HCT116 (cell line): Measurements from ENCODE around the gene TPPP3. TPM values are rescaled to one million over a fixed set of nuclear protein-coding genes. Genes with fewer than 3 reads are reported as not detected.

Source experiments
- ATAC-seq: fragments of 200-7000 bp; cut with Tn5 transposase; 2 replicates; pipeline ENCODE4 v1.9.1; 2020; ENCODE audit warnings: mild to moderate bottlenecking, moderate library complexity
- BruUV-seq: library from RNA; stranded (reverse); fragments of 400-500 nt; replicated peaks from 2 replicates; lab custom pipeline; 2021; lab: Mats Ljungman, UMichigan
- CTCF ChIA-PET: fragments of 300-600 bp; sonication (Branson Sonifier 250); formaldehyde crosslinking; loops from one replicate; lab custom pipeline; 2021; ENCODE audit warnings: antibody characterized with exemption; lab: Charles Lee
- POLR2A ChIA-PET: fragments of 300-600, 350-600 bp; sonication (Branson Sonifier 250); formaldehyde crosslinking; loops from one replicate; lab custom pipeline; 2021; ENCODE audit warnings: antibody characterized with exemption; lab: Charles Lee
- RAD21 ChIA-PET, 2 experiments: fragments of 300-600 bp; sonication (Branson Sonifier 250); formaldehyde crosslinking; loops; one replicate each; lab custom pipeline; 2023; ENCODE audit warnings: low total read pairs in 2 of 2; ENCODE audit not compliant: uncharacterized antibody in 2 of 2, unreplicated experiment in 2 of 2, low non-redundant PET in 1 of 2; lab: Charles Lee
- DNase-seq: peaks from one replicate; pipeline ENCODE4 v3.0.0-alpha.2; 2010; ENCODE audit warnings: low read depth, low spot score
- H2AFZ ChIP-seq: fragments of 200-600 bp; shearing (Covaris generic), sonication (generic); 2 replicates; pipeline ENCODE4 v1.6.1; 2017; ENCODE audit warnings: low read depth, mixed run types, mixed read lengths, antibody characterized with exemption, low read length; ENCODE audit not compliant: poor library complexity, severe bottlenecking
- H3K27ac ChIP-seq: 2 replicates; pipeline ENCODE4 v1.5.1; 2012; ENCODE audit warnings: low read depth, low read length
- H3K27me3 ChIP-seq: fragments of 200-600 bp; sonication (generic); 2 replicates; pipeline ENCODE4 v1.6.1; 2016; ENCODE audit warnings: mixed run types, low read length, mixed read lengths; ENCODE audit not compliant: insufficient read depth
- H3K36me3 ChIP-seq, 2 experiments: fragments of 200-500 bp in 1 of 2; fragments of 200-600 bp in 1 of 2; sonication (Bioruptor generic) in 1 of 2; sonication (generic) in 1 of 2; 2 replicates each; pipeline versions ENCODE4 v1.5.1 to v1.6.1; 2014 to 2016; ENCODE audit warnings: low read length in 2 of 2, inconsistent platforms in 1 of 2, mixed read lengths in 1 of 2, mixed run types in 1 of 2; ENCODE audit not compliant: insufficient read depth in 2 of 2, control insufficient read depth in 1 of 2
- H3K4me1 ChIP-seq, 2 experiments: fragments of 200-600 bp in 1 of 2; sonication (generic) in 1 of 2; 2 replicates each; pipeline versions ENCODE4 v1.5.1 to v1.6.1; 2012 to 2017; ENCODE audit warnings: low read length in 2 of 2, inconsistent platforms in 1 of 2, mild to moderate bottlenecking in 1 of 2, mixed read lengths in 1 of 2, mixed run types in 1 of 2, moderate library complexity in 1 of 2; ENCODE audit not compliant: insufficient read depth in 2 of 2, control insufficient read depth in 1 of 2
- H3K4me2 ChIP-seq: fragments of 200-600 bp; sonication (generic); 2 replicates; pipeline ENCODE4 v1.6.1; 2017; ENCODE audit warnings: mixed run types, low read length, mixed read lengths
- H3K4me3 ChIP-seq, 2 experiments: fragments of 200-600 bp in 1 of 2; sonication (generic) in 1 of 2; replicated peaks in 1 of 2; 2 replicates each; pipeline ENCODE4 v1.5.1; 2011 to 2016; ENCODE audit warnings: low read length in 2 of 2, control low read depth in 1 of 2, low read depth in 1 of 2, mild to moderate bottlenecking in 1 of 2, mixed read lengths in 1 of 2, mixed run types in 1 of 2
- H3K79me2 ChIP-seq: fragments of 200-600 bp; sonication (generic); 2 replicates; pipeline ENCODE4 v1.6.1; 2017; ENCODE audit warnings: mild to moderate bottlenecking, mixed run types, low read length, moderate library complexity, mixed read lengths; ENCODE audit not compliant: insufficient read depth
- H3K9ac ChIP-seq: fragments of 200-600 bp; sonication (generic); 2 replicates; pipeline ENCODE4 v1.6.1; 2016; ENCODE audit warnings: low read length, mixed read lengths
- H3K9me2 ChIP-seq: fragments of 200-600 bp; sonication (generic), shearing (Covaris generic); 2 replicates; pipeline ENCODE4 v1.6.1; 2017; ENCODE audit warnings: mixed run types, mild to moderate bottlenecking, moderate library complexity; ENCODE audit not compliant: insufficient read depth
- H3K9me3 ChIP-seq, 2 experiments: fragments of 200-500 bp in 1 of 2; fragments of 200-600 bp in 1 of 2; sonication (Bioruptor generic) in 1 of 2; sonication (generic) in 1 of 2; 2 replicates each; pipeline ENCODE4 v1.6.1; 2014 to 2017; ENCODE audit warnings: low read length in 2 of 2, mixed read lengths in 2 of 2, inconsistent platforms in 1 of 2, low read depth in 1 of 2, mild to moderate bottlenecking in 1 of 2, mixed run types in 1 of 2, moderate library complexity in 1 of 2; ENCODE audit not compliant: control insufficient read depth in 1 of 2, insufficient read depth in 1 of 2
- H4K20me1 ChIP-seq: fragments of 200-600 bp; sonication (generic), shearing (Covaris generic); 2 replicates; pipeline ENCODE4 v1.6.1; 2017; ENCODE audit warnings: mixed run types, mild to moderate bottlenecking, moderate library complexity; ENCODE audit not compliant: insufficient read depth
- CEBPB ChIP-seq: IDR thresholded peaks from 2 replicates; pipeline ENCODE4 v1.6.1; 2012; ENCODE audit warnings: low read depth
- EGR1 ChIP-seq: IDR thresholded peaks from 2 replicates; pipeline ENCODE4 v1.6.1; 2012; ENCODE audit warnings: low read depth
- EZH2phosphoT487 ChIP-seq: fragments of 200-600 bp; IDR thresholded peaks from 2 replicates; pipeline ENCODE4 v1.6.1; 2018; ENCODE audit warnings: antibody characterized with exemption, borderline replicate concordance
- RAD21 ChIP-seq: IDR thresholded peaks from 2 replicates; pipeline ENCODE4 v1.6.1; 2012; ENCODE audit warnings: low read depth, mild to moderate bottlenecking
- TCF7L2 ChIP-seq: IDR thresholded peaks from 2 replicates; pipeline ENCODE4 v1.7.0; 2011; ENCODE audit warnings: borderline replicate concordance, inconsistent platforms; ENCODE audit not compliant: insufficient read depth, insufficient read length; ENCODE audit errors: extremely low read depth
- intact Hi-C: fragments of 100-400 bp; cut with micrococcal nuclease; formaldehyde crosslinking; loops from 2 replicates; pipeline ENCODE4 v1.10.0; 2022
- total RNA-seq: library from RNA; stranded (reverse); gene quantifications from one replicate; pipeline ENCODE4 v1.2.1, GENCODE V29; 2021; ENCODE audit not compliant: unreplicated experiment
- TF ChIP-seq, protein P1 (sequence below): IDR thresholded peaks from 2 replicates; pipeline ENCODE4 v1.6.1; 2012; ENCODE audit warnings: low read depth
- TF ChIP-seq, protein P2 (sequence below): IDR thresholded peaks from 2 replicates; pipeline ENCODE4 v1.6.1; 2011; ENCODE audit warnings: mild to moderate bottlenecking, low read length, moderate library complexity; ENCODE audit not compliant: insufficient replicate concordance; ENCODE audit errors: extremely low read depth
- TF ChIP-seq, protein P3 (sequence below): IDR thresholded peaks from 2 replicates; pipeline ENCODE4 v1.6.1; 2012
- TF ChIP-seq, protein P4 (sequence below), 3 experiments: fragments of 200-600 bp in 1 of 3; sonication (generic) in 1 of 3; IDR thresholded peaks in 2 of 3; conservative IDR thresholded peaks in 1 of 3; 2 replicates each; pipeline ENCODE4 v1.5.1; 2012 to 2017; ENCODE audit warnings: low read depth in 2 of 3, low read length in 2 of 3, antibody characterized with exemption in 1 of 3, borderline replicate concordance in 1 of 3, control low read depth in 1 of 3, mild to moderate bottlenecking in 1 of 3, mixed read lengths in 1 of 3, mixed run types in 1 of 3, moderate library complexity in 1 of 3; ENCODE audit not compliant: insufficient read depth in 1 of 3

Gene TPPP3
- total RNA-seq, 1 experiment from 2014 or later, result 1.2 TPM

DNA sequence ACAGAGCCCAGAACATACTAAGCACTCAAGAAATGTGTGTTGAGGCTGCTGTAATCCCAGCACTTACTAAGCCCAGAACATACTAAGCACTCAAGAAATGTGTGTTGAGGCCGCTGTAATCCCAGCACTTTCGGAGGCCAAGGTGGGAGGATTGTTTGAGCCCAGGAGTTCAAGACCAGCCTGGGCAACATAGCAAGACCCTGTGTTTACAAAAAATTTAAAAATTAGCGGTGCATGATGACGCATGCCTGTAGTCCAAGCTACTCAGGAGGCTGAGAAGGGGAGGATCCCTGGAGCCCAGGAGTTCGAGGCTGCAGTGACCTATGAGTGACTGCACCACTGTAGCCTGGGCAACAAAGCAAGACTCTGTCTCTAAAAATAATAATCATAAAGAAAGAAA is 29.7 kb upstream of the TPPP3 start:
- Histone ChIP-seq H3K4me2 (no peak overlapping the region), H3K9ac (no peak overlapping the region), H3K9me3 (no peaks in the 10 kb centered on the region), H3K27ac (no peak overlapping the region), H2AFZ (no peak overlapping the region), H3K36me3 (no peaks in the 10 kb centered on the region), H3K27me3 (no peaks in the 10 kb centered on the region), H3K9me2 (no peaks in the 10 kb centered on the region), H3K4me1 (peaks cover 0 to 2% of the 10 kb centered on the region in 2 experiments; a peak in 1 of 4 replicates), H3K4me3 (no peak overlapping the region), H3K79me2 (no peaks in the 10 kb centered on the region), H4K20me1 (no peaks in the 10 kb centered on the region)
- POLR2A ChIA-PET, result no interaction called here
- BruUV-seq, result no TSS peak
- CTCF ChIA-PET, result interaction anchor here (1.5 kb wide), 1 partner anchor 43 kb away, joined by 3 read pairs; no protein-coding TSS in a partner anchor
- ATAC-seq, result no peak
- TF ChIP-seq, protein P1, sequence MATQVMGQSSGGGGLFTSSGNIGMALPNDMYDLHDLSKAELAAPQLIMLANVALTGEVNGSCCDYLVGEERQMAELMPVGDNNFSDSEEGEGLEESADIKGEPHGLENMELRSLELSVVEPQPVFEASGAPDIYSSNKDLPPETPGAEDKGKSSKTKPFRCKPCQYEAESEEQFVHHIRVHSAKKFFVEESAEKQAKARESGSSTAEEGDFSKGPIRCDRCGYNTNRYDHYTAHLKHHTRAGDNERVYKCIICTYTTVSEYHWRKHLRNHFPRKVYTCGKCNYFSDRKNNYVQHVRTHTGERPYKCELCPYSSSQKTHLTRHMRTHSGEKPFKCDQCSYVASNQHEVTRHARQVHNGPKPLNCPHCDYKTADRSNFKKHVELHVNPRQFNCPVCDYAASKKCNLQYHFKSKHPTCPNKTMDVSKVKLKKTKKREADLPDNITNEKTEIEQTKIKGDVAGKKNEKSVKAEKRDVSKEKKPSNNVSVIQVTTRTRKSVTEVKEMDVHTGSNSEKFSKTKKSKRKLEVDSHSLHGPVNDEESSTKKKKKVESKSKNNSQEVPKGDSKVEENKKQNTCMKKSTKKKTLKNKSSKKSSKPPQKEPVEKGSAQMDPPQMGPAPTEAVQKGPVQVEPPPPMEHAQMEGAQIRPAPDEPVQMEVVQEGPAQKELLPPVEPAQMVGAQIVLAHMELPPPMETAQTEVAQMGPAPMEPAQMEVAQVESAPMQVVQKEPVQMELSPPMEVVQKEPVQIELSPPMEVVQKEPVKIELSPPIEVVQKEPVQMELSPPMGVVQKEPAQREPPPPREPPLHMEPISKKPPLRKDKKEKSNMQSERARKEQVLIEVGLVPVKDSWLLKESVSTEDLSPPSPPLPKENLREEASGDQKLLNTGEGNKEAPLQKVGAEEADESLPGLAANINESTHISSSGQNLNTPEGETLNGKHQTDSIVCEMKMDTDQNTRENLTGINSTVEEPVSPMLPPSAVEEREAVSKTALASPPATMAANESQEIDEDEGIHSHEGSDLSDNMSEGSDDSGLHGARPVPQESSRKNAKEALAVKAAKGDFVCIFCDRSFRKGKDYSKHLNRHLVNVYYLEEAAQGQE, result no peak
- TF ChIP-seq, protein P2, sequence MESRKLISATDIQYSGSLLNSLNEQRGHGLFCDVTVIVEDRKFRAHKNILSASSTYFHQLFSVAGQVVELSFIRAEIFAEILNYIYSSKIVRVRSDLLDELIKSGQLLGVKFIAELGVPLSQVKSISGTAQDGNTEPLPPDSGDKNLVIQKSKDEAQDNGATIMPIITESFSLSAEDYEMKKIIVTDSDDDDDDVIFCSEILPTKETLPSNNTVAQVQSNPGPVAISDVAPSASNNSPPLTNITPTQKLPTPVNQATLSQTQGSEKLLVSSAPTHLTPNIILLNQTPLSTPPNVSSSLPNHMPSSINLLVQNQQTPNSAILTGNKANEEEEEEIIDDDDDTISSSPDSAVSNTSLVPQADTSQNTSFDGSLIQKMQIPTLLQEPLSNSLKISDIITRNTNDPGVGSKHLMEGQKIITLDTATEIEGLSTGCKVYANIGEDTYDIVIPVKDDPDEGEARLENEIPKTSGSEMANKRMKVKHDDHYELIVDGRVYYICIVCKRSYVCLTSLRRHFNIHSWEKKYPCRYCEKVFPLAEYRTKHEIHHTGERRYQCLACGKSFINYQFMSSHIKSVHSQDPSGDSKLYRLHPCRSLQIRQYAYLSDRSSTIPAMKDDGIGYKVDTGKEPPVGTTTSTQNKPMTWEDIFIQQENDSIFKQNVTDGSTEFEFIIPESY, result no peak
- TF ChIP-seq EGR1 (no peak), EZH2phosphoT487 (no peak), CEBPB (no peak), RAD21 (no peak), TCF7L2 (no peak)
- TF ChIP-seq, protein P3, sequence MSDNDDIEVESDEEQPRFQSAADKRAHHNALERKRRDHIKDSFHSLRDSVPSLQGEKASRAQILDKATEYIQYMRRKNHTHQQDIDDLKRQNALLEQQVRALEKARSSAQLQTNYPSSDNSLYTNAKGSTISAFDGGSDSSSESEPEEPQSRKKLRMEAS, result no peak
- TF ChIP-seq, protein P4, sequence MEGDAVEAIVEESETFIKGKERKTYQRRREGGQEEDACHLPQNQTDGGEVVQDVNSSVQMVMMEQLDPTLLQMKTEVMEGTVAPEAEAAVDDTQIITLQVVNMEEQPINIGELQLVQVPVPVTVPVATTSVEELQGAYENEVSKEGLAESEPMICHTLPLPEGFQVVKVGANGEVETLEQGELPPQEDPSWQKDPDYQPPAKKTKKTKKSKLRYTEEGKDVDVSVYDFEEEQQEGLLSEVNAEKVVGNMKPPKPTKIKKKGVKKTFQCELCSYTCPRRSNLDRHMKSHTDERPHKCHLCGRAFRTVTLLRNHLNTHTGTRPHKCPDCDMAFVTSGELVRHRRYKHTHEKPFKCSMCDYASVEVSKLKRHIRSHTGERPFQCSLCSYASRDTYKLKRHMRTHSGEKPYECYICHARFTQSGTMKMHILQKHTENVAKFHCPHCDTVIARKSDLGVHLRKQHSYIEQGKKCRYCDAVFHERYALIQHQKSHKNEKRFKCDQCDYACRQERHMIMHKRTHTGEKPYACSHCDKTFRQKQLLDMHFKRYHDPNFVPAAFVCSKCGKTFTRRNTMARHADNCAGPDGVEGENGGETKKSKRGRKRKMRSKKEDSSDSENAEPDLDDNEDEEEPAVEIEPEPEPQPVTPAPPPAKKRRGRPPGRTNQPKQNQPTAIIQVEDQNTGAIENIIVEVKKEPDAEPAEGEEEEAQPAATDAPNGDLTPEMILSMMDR (IDR thresholded peaks at IDR 0.05 in 2 of 3, conservative IDR thresholded peaks at IDR 0.05 in 1 of 3; ENCODE audit: borderline replicate concordance in 1 of 3, insufficient read depth in 1 of 3, low read depth in 2 of 3, low read length in 2 of 3), result no peak
- DNase-seq, result no peak
- intact Hi-C loops, result no loop called here
- RAD21 ChIA-PET, result no interaction called here
